EL (cell line): ENCODE results near the gene RPH3AL.
"Not testable (repeated sequence)": the region's sequence is repeated elsewhere in the genome, so short reads cannot be mapped to it uniquely, and the experiment has no call there.

ENCODE experiments used
- DNase-seq: peaks from one replicate; pipeline ENCODE4 v3.0.0-alpha.2; 2016

Gene RPH3AL

DNA sequence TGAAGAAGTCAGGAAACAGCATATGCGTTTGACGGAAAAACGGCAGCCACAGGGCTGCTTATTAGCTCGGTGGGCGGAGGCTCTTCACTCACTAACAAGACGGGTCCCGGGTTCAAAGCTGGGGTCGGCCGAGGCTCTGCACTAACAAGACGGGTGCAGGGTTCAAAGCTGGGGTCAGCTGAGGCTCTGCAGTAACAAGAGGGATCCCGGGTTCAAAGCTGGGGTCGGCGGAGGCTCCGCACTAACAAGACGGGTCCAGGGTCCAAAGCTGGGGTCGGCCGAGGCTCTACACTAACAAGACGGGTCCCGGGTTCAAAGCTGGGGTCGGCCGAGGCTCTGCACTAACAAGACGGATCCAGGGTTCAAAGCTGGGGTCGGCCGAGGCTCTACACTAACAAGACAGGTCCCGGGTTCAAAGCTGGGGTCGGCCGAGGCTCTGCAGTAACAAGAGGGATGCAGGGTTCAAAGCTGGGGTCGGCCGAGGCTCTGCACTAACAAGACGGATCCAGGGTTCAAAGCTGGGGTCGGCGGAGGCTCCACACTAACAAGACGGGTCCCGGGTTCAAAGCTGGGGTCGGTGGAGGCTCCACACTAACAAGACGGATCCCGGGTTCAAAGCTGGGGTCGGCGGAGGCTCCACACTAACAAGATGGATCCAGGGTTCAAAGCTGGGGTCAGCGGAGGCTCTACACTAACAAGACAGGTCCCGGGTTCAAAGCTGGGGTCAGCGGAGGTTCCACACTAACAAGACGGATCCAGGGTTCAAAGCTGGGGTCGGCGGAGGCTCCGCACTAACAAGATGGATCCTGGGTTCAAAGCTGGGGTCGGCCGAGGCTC lies 117.4 kb downstream of the RPH3AL start:
- DNase-seq: not testable (repeated sequence)

GRCh38 chr17:234163-234993 lies 118.2 kb downstream of the RPH3AL start:
- DNase-seq: not testable (repeated sequence)

DNA sequence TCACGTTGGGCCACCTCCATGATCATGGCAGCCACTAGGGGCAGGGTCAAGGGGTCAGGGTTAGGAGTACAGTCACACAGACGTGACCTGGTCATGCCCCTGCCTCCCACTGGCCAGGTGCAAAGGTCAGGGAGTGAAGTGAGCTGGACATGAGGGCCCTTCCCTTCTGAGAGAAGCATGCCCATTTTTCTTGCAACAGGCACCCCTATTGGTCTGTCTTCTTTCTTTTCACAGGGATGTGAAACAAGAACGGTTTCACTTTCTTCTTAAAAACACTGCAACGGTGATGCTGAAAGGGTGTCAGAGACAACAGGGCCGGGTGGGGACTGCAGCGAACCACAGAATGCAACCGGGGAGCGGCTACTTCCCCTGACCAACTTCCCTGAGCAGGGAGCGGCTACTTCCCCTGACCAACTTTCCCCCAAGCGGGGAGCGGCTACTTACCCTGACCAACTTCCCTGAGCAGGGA lies 119.1 kb downstream of the RPH3AL start:
- no peak for DNase-seq

GRCh38 chr17:231966-232807 lies 120.4 kb downstream of the RPH3AL start:
- no peak for DNase-seq

DNA sequence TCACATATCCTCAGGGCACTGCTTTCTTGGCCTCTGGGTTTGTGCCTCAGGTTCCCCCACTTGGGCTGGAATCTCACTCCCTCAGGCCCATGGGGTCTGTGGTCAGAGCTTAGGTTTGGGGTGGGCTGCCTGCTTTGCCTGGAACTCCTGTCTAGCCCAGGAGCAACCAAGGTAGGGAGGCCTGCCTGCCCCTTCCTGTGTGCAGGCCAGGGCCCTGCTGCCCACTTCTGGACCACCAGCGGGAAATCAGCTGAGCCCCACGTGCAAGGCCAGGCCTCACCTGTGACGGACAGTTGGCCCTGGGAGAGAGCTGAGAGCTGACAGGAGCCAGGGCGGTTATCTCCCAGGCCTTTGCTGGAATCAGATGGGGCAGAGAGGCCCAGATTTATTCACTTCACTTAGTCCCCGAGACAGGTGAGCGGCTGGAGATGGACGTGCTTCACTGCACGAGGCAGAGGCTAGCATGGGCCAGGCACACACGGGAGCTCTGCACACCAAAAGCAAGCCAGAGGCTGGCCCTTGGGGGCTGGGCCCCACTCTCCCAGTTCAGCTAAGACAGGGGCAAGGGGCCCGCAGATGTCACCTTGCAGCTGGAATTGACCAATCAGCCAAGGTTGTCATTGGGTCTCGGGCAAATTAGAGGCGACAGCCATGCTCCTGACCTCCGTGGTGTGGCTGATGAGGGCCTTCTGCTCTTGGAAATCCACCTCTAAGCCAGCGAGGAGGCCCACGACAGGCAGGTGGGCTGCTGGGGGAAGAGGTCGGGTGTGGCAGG lies 121.2 kb downstream of the RPH3AL start:
- DNase-seq: no peak

DNA sequence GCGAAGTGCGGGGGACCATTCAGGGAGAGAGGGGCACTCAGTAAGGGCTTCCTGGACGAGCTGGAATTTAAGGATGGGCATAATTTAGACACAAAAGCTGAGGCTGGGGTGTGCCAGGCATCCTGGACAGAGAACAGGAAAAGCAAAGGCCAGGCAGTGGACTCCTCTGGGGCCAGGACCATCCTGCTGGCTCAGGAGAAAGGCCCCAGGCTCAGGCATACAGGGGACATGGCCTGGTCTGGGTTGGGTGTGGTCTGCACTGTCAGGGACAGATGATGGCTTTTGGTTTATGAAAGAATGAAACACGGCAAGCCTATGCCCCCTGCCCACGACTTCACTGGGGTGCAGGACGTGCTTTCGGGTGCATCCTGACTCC lies 122.2 kb downstream of the RPH3AL start:
- no peak for DNase-seq

DNA sequence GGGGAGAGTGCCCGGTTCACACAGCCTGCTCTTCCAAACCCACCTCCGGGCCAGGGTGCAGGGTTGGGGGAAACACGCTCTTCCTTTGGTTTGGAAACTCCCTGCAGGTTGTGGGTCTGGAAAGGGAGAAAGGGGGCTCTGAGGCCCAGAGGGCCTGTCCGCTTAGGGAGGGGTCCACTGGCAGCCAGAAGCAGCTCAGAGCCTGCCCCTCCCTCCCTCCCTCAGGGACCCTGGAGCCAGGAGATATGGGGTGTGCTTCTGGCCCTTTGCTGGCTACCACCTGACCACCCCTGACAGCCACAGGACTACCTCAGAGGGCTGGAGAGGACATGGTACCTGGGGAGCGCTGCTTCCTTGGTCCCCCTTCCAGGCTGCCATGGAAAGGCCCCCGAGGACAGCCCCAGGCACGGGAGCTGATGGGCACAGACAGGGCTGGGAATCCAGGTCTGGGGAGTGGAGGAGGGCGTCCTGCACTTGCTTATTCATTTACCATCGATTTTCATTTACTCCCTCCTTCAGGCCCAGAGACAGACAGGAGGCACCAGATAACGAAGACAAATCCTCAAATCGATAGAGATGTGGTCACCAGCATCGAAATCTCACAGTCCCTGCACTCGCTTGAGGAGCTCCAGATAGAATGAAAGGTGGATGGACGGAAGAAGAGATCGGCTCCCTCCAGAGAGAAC lies 122.8 kb downstream of the RPH3AL start:
- DNase-seq: no peak

- peak; percentile 29 for DNase-seq
These were observed 123.5 kb downstream of the RPH3AL start for GRCh38 chr17:228951-229708.

- DNase-seq: no peak
These were observed 124.5 kb downstream of the RPH3AL start for GRCh38 chr17:227946-228615.

- no peak for DNase-seq
These were observed 125.3 kb downstream of the RPH3AL start for GRCh38 chr17:227078-227945.

GRCh38 chr17:226108-227077 lies 126.2 kb downstream of the RPH3AL start:
- DNase-seq: no peak

DNA sequence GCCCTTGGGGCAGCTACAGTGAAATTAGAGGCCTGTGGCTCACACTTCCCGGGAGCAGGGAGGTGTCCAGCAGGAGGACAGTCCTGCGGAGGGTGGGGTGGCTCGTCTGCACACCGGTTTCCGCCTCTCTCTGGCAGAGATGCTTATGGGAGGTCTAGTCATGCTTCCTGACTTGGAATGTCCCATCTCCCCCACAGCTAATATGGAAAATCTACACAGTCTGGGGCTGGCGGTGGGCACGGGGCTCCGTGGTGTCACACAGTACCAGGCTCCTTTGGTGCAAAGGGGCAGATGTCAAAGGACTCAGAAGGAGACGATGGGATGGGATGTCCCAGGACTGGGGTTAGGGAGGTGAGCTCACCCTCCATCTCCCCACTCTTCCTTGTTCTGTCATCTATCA lies 127.1 kb downstream of the RPH3AL start:
- DNase-seq: no peak

- not testable (repeated sequence) for DNase-seq
These were observed 128.0 kb downstream of the RPH3AL start for GRCh38 chr17:224576-224975.

DNA sequence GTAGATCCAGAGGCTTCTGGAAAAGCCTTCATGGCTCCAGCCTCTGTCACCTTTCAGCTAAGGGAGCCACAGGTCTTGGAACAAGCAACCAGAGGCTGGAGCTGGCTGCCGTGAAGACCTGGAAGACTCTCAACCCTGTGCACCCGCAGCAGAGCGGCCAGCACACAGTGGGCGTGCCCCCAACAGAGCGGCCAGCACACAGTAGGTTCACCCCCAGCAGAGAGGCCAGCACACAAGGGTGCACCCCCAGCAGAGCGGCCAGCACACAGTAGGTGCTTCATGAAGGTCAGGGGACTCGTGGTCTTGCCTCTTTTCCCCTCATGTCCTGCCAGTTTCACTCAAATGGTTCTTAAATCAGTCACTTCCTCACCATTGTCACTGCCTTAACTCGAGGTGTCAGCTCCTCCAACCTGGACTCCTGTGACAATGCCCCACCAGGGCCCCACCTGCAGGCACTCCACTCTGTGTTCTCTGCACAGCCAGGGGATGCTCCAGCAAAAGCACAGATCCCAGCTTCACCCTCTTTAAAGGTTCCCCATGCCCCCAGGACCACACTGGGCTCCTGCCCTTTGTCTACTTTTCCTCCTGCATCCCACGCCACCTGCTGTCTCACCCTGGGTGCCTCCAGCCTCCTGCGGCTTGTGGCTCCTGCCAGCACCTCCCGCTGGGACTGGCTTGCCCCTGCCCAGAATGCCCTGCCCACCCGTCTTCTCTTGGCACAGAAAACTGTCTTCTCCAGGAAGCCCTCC lies 128.7 kb downstream of the RPH3AL start:
- no peak for DNase-seq

- DNase-seq: no peak
These were observed 130.4 kb downstream of the RPH3AL start for GRCh38 chr17:222172-222571.

- DNase-seq: no peak
These were observed 132.9 kb downstream of the RPH3AL start for GRCh38 chr17:219696-220095.

GRCh38 chr17:218432-219110 lies 134.0 kb downstream of the RPH3AL start:
- DNase-seq: no peak
